Heart left ventricle (tissue), 16 donors: Measurements from ENCODE around the gene DOLPP1. TPM values are rescaled to one million over a fixed set of nuclear protein-coding genes. Genes with fewer than 3 reads are reported as not detected.
"Not testable (repeated sequence)": the region's sequence is repeated elsewhere in the genome, so short reads cannot be mapped to it uniquely, and the experiment has no call there.

Experiments used
- ATAC-seq, 4 donors: fragments of 200-7000 bp; cut with Tn5 transposase; one replicate each; pipeline ENCODE4 v1.9.1; 2020 to 2022; ENCODE audit warnings: moderate library complexity in 4 of 4, mild to moderate bottlenecking in 3 of 4, moderate number of reproducible peaks in 1 of 4
- DNase-seq, 5 donors: peaks; one replicate each; pipeline ENCODE4 v3.0.0-alpha.2; 2020
- H3K27ac ChIP-seq, 12 donors: fragments of 200-600 bp; sonication (generic) in 4 of 12; one replicate each; pipeline versions ENCODE4 v1.5.0 to v1.8.0; 2016 to 2022; ENCODE audit warnings: mild to moderate bottlenecking in 2 of 12
- H3K27me3 ChIP-seq, 9 donors: fragments of 200-600 bp; sonication (generic) in 2 of 9; one replicate each; pipeline versions ENCODE4 v1.5.1 to v1.8.0; 2016 to 2022; ENCODE audit warnings: mild to moderate bottlenecking in 3 of 9
- H3K36me3 ChIP-seq, 9 donors: fragments of 200-600 bp; sonication (generic) in 2 of 9; one replicate each; pipeline versions ENCODE4 v1.5.0 to v1.8.0; 2018 to 2022; ENCODE audit warnings: mild to moderate bottlenecking in 2 of 9
- H3K4me1 ChIP-seq, 12 donors: fragments of 200-600 bp; sonication (generic) in 4 of 12; one replicate each; pipeline versions ENCODE4 v1.5.0 to v1.8.0; 2016 to 2022; ENCODE audit warnings: mild to moderate bottlenecking in 3 of 12
- H3K4me3 ChIP-seq, 12 donors: fragments of 200-600 bp; sonication (generic) in 4 of 12; one replicate each; pipeline versions ENCODE4 v1.5.0 to v1.8.0; 2017 to 2022; ENCODE audit warnings: mild to moderate bottlenecking in 9 of 12, moderate library complexity in 4 of 12
- H3K9me3 ChIP-seq, 12 donors: fragments of 200-600 bp; sonication (generic) in 4 of 12; one replicate each; pipeline versions ENCODE4 v1.5.0 to v1.8.0; 2016 to 2022; ENCODE audit warnings: mild to moderate bottlenecking in 1 of 12
- CTCF ChIP-seq, 12 donors: fragments of 200-600 bp; sonication (generic) in 4 of 12; IDR thresholded peaks; one replicate each; pipeline versions ENCODE4 v1.5.0 to v1.8.0; 2018 to 2022; ENCODE audit warnings: antibody characterized with exemption in 12 of 12, mild to moderate bottlenecking in 5 of 12
- POLR2A ChIP-seq, 2 donors: fragments of 450-650 bp; IDR thresholded peaks; one replicate each; pipeline ENCODE4 v1.6.1; 2017; ENCODE audit warnings: antibody characterized with exemption in 2 of 2, mild to moderate bottlenecking in 2 of 2, moderate library complexity in 2 of 2
- WGBS, 4 donors: extraction: QIAGEN DNeasy Blood & Tissue Kit in 2 of 4; methylation state at CpG; one replicate each; pipeline versions ENCODE4 v1.1.5 to v1.1.7; 2013 to 2018; 5-methylcytosine and 5-hydroxymethylcytosine counted together
- intact Hi-C, 10 donors: fragments of 100-400 bp; cut with DNase I; formaldehyde crosslinking; loops; one replicate each; pipeline versions ENCODE4 v1.11.1 to v1.14.2; 2022
- polyA plus RNA-seq, 2 donors: library from polyadenylated mRNA; stranded (reverse); fragments of 200-250 nt; gene quantifications; one replicate each; pipeline ENCODE4 v1.2.3, GENCODE V29; 2013
- total RNA-seq, 9 donors: library from RNA; depleted of rRNA in 2 of 9; stranded (reverse); fragments of >200 nt in 2 of 9; fragmentation: NEBNext Ultra II Directional in 3 of 9; extraction: Animal tissue kit (Norgen Biotek cat#: 25700) in 3 of 9; gene quantifications; one replicate each; pipeline versions ENCODE4 v1.1.0 to v1.2.4, GENCODE V29; 2016 to 2023
- donor health status: ischemic (EF 13 %, LVEDD 7.1; RV severe dilation, severe dysfunction).
- donor health status: healthy with polysubstance abuse.
- donor health status: DM: no; HTN: yes; CAD: no.
- donor health status: DM: no; HTN: no; CAD: no.
- donor health status: ischemic (EF 25% LVEDD 6.9; RV normal size, moderate dysfunction).
- donor health status: ischemic (EF 25% LVEDD 5.7; RV mildly dilated, moderate dysfunction).
- donor health status: healthy.
- donor health status: DM: yes; HTN: yes; CAD: no.
- donor health status: ischemic (EF 35%, LVEDD 5.7; RV mildly dilated, moderate dysfunction).
- donor health status: nonischemic (EF 11% LVEDD 7.7; RV severe dilation, severe dysfunction).
- donor health status: DM: yes; HTN: yes; CAD: no.
- donor health status: PGD.
- donor health status: ischemic (EF 29% LVEDD 5.4; RV normal size, mild dysfunction).
- donor health status: nonischemic (EF 23%, LVEDD 6.1; RV moderate dilation, normal function).

Gene DOLPP1
- total and polyA plus RNA-seq, 11 donors, result 3.0 to 11.5 (median 5.8) TPM

- DNase-seq (no peak), ATAC-seq (no peak)
- Histone ChIP-seq H3K4me1 (peaks cover 0 to 14% (median 0%) of the 10 kb centered on the region in 12 donors), H3K4me3 (no peak overlapping the region), H3K27ac (no peak overlapping the region), H3K36me3 (peaks cover 0 to 90% (median 53%) of the 10 kb centered on the region in 9 donors), H3K27me3 (no peaks in the 10 kb centered on the region), H3K9me3 (no peaks in the 10 kb centered on the region)
- WGBS, 4 donors, result 68 to 83% (median 73%) methylated on average over 3 of the region's 3 CpGs
- TF ChIP-seq POLR2A (IDR thresholded peaks at IDR 0.05), result no peak
- no peak for TF ChIP-seq CTCF (IDR thresholded peaks at IDR 0.05)
- intact Hi-C loops, result loop anchor here in 1 of 10 donors (5.0 kb wide), 1 partner anchor 673 kb away; no protein-coding TSS in a partner anchor
Observed at GRCh38 chr9:129124506-129125069, 43.7 kb downstream of the DOLPP1 start.

GRCh38 chr9:129125478-129125877 is 44.6 kb downstream of the DOLPP1 start:
- DNase-seq, result no peak
- no peaks in the 10 kb centered on the region for H3K27me3 ChIP-seq
- whole genome bisulfite sequencing, 4 donors, result 90 to 95% (median 92%) methylated on average over 8 of the region's 8 CpGs
- TF ChIP-seq CTCF (IDR thresholded peaks at IDR 0.05) (no peak), POLR2A (IDR thresholded peaks at IDR 0.05) (no peak)
- H3K4me1 ChIP-seq, result peaks cover 0 to 14% (median 0%) of the 10 kb centered on the region in 12 donors
- peak in 2 of 4 donors; percentile 12 to 37 for ATAC-seq
- H3K27ac ChIP-seq, result no peak overlapping the region
- no peaks in the 10 kb centered on the region for H3K9me3 ChIP-seq
- H3K36me3 ChIP-seq, result peaks cover 0 to 94% (median 62%) of the 10 kb centered on the region in 9 donors
- H3K4me3 ChIP-seq, result no peak overlapping the region
- intact Hi-C loops, result loop anchor here in 1 of 10 donors (5.0 kb wide), 1 partner anchor 672 kb away; no protein-coding TSS in a partner anchor

- no peaks in the 10 kb centered on the region for H3K9me3 ChIP-seq
- H3K27me3 ChIP-seq, result no peaks in the 10 kb centered on the region
- ATAC-seq (no peak), DNase-seq (no peak)
- peaks cover 0 to 91% (median 58%) of the 10 kb centered on the region in 9 donors for H3K36me3 ChIP-seq
- peaks cover 0 to 18% (median 0%) of the 10 kb centered on the region in 12 donors for H3K4me1 ChIP-seq
- TF ChIP-seq POLR2A (IDR thresholded peaks at IDR 0.05) (no peak), CTCF (IDR thresholded peaks at IDR 0.05) (no peak)
- intact Hi-C loops, result loop anchor here in 1 of 10 donors (5.0 kb wide), 1 partner anchor 670 kb away; no protein-coding TSS in a partner anchor
- H3K4me3 ChIP-seq, result no peak overlapping the region
- WGBS, 4 donors, result 50 to 57% (median 53%) methylated on average over 10 of the region's 10 CpGs
- H3K27ac ChIP-seq, result no peak overlapping the region
Observed at GRCh38 chr9:129126749-129127618, 46.1 kb downstream of the DOLPP1 start.

GRCh38 chr9:129128689-129129088 is 47.8 kb downstream of the DOLPP1 start:
- DNase-seq, result no peak
- Histone ChIP-seq H3K27ac (no peak overlapping the region), H3K36me3 (peaks cover 0 to 89% (median 56%) of the 10 kb centered on the region in 9 donors), H3K4me3 (no peak overlapping the region), H3K4me1 (peaks cover 0 to 19% (median 0%) of the 10 kb centered on the region in 12 donors), H3K27me3 (no peaks in the 10 kb centered on the region), H3K9me3 (no peaks in the 10 kb centered on the region)
- 94 to 97% (median 95%) methylated on average over 4 to 5 of the region's 5 CpGs for WGBS, 4 donors
- no peak for ATAC-seq
- intact Hi-C loops, result loop anchor here in 1 of 10 donors (5.0 kb wide), 1 partner anchor 669 kb away; no protein-coding TSS in a partner anchor
- TF ChIP-seq POLR2A (IDR thresholded peaks at IDR 0.05), result no peak

- not testable (repeated sequence) for H3K4me3 ChIP-seq, ATAC-seq, H3K9me3 ChIP-seq, DNase-seq, H3K27ac ChIP-seq, H3K27me3 ChIP-seq
- Histone ChIP-seq H3K36me3 (peaks cover 0 to 89% (median 55%) of the 10 kb centered on the region in 9 donors), H3K4me1 (peaks cover 0 to 19% (median 0%) of the 10 kb centered on the region in 12 donors)
- intact Hi-C loops, result loop anchor here in 9 of 10 donors (2.0 to 10.0 kb wide), 7 partner anchors 481 to 665 kb away; partner anchors contain the start of genes C9orf50 (in 1 of the 9) and NTMT1 (in 1 of the 9)
- 87 to 92% (median 89%) methylated on average over 7 of the region's 7 CpGs for WGBS, 4 donors
Observed at GRCh38 chr9:129130271-129130670, 49.4 kb downstream of the DOLPP1 start.
